Thymus (tissue), 11 donors: ENCODE results near the gene NBEAL1. TPM values are rescaled to one million over a fixed set of nuclear protein-coding genes. Genes with fewer than 3 reads are reported as not detected.
"Not testable (repeated sequence)": the region's sequence is repeated elsewhere in the genome, so short reads cannot be mapped to it uniquely, and the experiment has no call there.

ENCODE experiments used
- DNase-seq, 9 donors: peaks; one replicate each; pipeline ENCODE4 v3.0.0-alpha.2; 2013; ENCODE audit warnings: low spot score in 9 of 9, low read depth in 6 of 9, missing footprints in 1 of 9
- H3K27ac ChIP-seq, 2 donors: one replicate each; pipeline ENCODE4 v1.5.1; 2013; ENCODE audit warnings: control low read depth in 1 of 2, low read depth in 1 of 2, low read length in 1 of 2, mild to moderate bottlenecking in 1 of 2, moderate library complexity in 1 of 2
- H3K27me3 ChIP-seq, 2 donors: one replicate each; pipeline ENCODE4 v1.5.1; 2013; ENCODE audit warnings: low read length in 1 of 2; ENCODE audit not compliant: control insufficient read depth in 2 of 2, insufficient read depth in 1 of 2
- H3K36me3 ChIP-seq, 2 donors: one replicate each; pipeline ENCODE4 v1.5.1; 2013; ENCODE audit warnings: low read length in 1 of 2, mild to moderate bottlenecking in 1 of 2, moderate library complexity in 1 of 2; ENCODE audit not compliant: control insufficient read depth in 2 of 2, insufficient read depth in 2 of 2
- H3K4me1 ChIP-seq, 2 donors: one replicate each; pipeline ENCODE4 v1.5.1; 2013; ENCODE audit warnings: low read length in 2 of 2; ENCODE audit not compliant: control insufficient read depth in 2 of 2, insufficient read depth in 2 of 2
- H3K4me3 ChIP-seq, 2 donors: one replicate each; pipeline ENCODE4 v1.5.1; 2013; ENCODE audit warnings: low read length in 2 of 2, control low read depth in 1 of 2, mild to moderate bottlenecking in 1 of 2
- H3K9me3 ChIP-seq, 2 donors: one replicate each; pipeline ENCODE4 v1.5.1; 2013; ENCODE audit warnings: low read length in 1 of 2, mild to moderate bottlenecking in 1 of 2; ENCODE audit not compliant: control insufficient read depth in 2 of 2, insufficient read depth in 1 of 2
- WGBS: extraction: QIAGEN DNeasy Blood & Tissue Kit; methylation state at CpG from one replicate; pipeline ENCODE4 v1.1.7; 2013; 5-methylcytosine and 5-hydroxymethylcytosine counted together
- polyA plus RNA-seq: library from polyadenylated mRNA; stranded (reverse); fragments of 200-250 nt; gene quantifications from one replicate; pipeline ENCODE4 v1.2.3, GENCODE V29; 2013
- total RNA-seq: library from RNA; stranded (reverse); fragments of 120-200 nt; gene quantifications from one replicate; pipeline ENCODE4 v1.2.4, GENCODE V29; 2013
- donor health status: healthy.

Gene NBEAL1
- total and polyA plus RNA-seq, 2 donors, result 4.4 to 6.2 TPM

- Histone ChIP-seq H3K27me3 (no peaks in the 10 kb centered on the region), H3K4me3 (no peak overlapping the region), H3K27ac (no peak overlapping the region), H3K4me1 (no peaks in the 10 kb centered on the region), H3K36me3 (peaks cover 0 to 10% of the 10 kb centered on the region in 2 donors), H3K9me3 (no peaks in the 10 kb centered on the region)
- DNase-seq, result no peak
- 100% methylated on average over 2 of the region's 2 CpGs for WGBS
Measured at GRCh38 chr2:203112342-203112741, 97.7 kb downstream of the NBEAL1 start.

DNA sequence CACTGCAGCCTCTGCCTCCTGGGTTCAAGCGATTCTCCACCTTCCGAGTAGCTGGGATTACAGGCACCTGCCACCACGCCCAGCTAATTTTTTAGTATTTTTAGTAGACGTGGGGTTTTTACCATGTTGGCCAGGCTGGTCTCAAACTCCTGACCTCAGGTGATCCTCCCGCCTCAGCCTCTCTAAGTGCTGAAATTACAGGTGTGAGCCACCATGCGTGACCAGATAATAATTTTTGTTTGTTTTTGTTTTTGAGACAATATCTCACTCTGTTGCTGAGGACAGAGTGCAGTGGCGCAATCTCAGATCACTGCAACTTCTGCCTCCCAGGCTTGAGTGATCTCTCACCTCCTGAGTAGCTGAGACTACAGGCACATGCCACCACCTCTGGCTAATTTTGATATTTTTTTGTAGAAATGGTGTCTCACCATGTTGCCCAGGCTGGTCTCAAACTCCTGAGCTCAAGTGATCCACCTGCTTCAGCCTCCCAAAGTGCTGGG lies 100.6 kb downstream of the NBEAL1 start:
- not testable (repeated sequence) for H3K4me1 ChIP-seq, H3K27ac ChIP-seq, H3K36me3 ChIP-seq, H3K4me3 ChIP-seq, DNase-seq, H3K9me3 ChIP-seq, H3K27me3 ChIP-seq
- over 99% methylated on average over 7 of the region's 7 CpGs for WGBS

DNA sequence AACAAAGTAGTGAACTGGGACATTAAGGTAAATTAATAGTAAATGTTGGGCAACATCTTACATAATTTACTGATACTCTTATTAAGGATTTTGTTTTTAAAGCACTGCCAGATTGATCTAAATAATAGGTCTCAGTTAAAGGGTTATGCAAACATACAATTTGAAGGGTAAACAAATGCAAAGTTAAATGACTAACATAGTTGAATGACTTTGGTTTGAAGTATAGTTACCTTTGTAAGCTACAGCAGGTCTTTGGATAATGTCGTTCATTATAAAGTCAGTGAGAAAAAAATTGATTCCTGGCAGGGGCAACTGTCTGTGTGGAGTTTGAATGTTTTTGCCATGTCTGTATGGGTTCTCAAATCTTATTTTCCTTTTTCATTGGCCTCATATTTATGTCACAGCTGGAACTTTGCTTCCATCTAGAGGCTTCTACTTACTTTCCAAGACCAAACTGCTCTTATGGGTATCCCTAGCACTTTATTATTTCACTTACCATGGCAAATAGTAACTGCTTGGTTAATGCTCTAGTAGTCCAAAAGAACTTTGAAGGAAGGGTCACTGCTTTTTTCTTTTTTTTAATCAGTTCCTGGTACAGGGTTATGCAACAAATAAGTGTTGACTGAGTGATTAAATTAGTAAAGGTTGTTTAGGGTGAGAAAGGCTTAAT lies 107.8 kb downstream of the NBEAL1 start:
- Histone ChIP-seq H3K9me3 (no peaks in the 10 kb centered on the region), H3K27me3 (no peaks in the 10 kb centered on the region), H3K4me1 (no peaks in the 10 kb centered on the region), H3K4me3 (no peak overlapping the region), H3K36me3 (no peaks in the 10 kb centered on the region), H3K27ac (no peak overlapping the region)
- peak in 2 of 9 donors; percentile 2 to 9 for DNase-seq
- 93% methylated on average over 1 of the region's 1 CpG for WGBS

DNA sequence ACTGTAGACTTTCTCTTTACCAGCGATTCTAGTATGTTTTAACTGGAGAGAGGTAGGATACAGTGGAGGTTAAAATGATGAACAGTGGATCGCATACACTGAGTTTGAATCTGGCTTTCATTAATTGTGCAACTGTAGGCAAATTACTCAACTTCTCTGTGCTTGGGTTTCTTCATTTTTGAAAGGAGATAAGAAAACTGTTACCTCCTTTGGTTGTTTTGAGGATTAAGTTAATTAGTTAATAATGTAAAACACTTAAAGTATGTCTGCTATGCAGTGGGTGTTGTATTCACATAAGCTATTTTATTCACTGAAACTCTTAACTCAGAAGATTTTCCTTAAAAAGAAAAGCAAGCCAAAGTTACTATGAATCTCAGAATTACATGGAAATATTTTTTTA lies 112.3 kb downstream of the NBEAL1 start:
- Histone ChIP-seq H3K4me1 (no peaks in the 10 kb centered on the region), H3K4me3 (no peak overlapping the region), H3K36me3 (no peaks in the 10 kb centered on the region), H3K9me3 (no peaks in the 10 kb centered on the region), H3K27ac (no peak overlapping the region), H3K27me3 (no peaks in the 10 kb centered on the region)
- DNase-seq, result no peak
- 99% methylated on average over 2 of the region's 2 CpGs for WGBS

DNA sequence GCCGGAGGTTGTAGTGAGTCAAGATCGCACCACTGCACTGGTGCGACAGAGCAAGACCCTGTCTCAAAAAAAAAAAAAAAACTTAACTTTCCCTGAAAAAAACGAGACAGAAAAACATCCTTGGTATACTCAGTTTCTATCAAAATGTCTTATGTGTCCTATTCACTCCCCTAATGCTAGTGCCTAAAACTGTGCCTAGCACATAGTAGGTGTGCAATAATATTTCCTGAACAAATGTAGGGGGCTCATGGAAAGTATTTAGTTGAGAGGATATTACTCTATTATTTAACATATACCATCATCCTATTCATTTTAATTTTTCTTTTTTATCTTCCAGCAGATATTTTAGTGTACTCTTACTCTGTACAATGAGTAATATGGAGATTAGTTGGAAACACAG lies 120.4 kb downstream of the NBEAL1 start:
- WGBS, result 93% methylated on average over 4 of the region's 4 CpGs
- Histone ChIP-seq H3K4me3 (no peak overlapping the region), H3K9me3 (no peaks in the 10 kb centered on the region), H3K27me3 (no peaks in the 10 kb centered on the region), H3K27ac (no peak overlapping the region), H3K36me3 (no peaks in the 10 kb centered on the region), H3K4me1 (no peaks in the 10 kb centered on the region)
- DNase-seq, result no peak

GRCh38 chr2:203143391-203143790 lies 128.7 kb downstream of the NBEAL1 start:
- no peak for DNase-seq
- H3K9me3 ChIP-seq, result no peaks in the 10 kb centered on the region
- no peak overlapping the region for H3K4me3 ChIP-seq
- no peak overlapping the region for H3K27ac ChIP-seq
- H3K36me3 ChIP-seq, result no peaks in the 10 kb centered on the region
- no peaks in the 10 kb centered on the region for H3K4me1 ChIP-seq
- no peaks in the 10 kb centered on the region for H3K27me3 ChIP-seq

GRCh38 chr2:203149194-203149593 lies 134.5 kb downstream of the NBEAL1 start:
- no peaks in the 10 kb centered on the region for H3K27me3 ChIP-seq
- no peaks in the 10 kb centered on the region for H3K9me3 ChIP-seq
- H3K36me3 ChIP-seq, result no peaks in the 10 kb centered on the region
- H3K4me3 ChIP-seq, result no peak overlapping the region
- no peak overlapping the region for H3K27ac ChIP-seq
- DNase-seq, result no peak
- 96% methylated on average over 1 of the region's 1 CpG for WGBS
- no peaks in the 10 kb centered on the region for H3K4me1 ChIP-seq

- H3K27me3 ChIP-seq, result no peaks in the 10 kb centered on the region
- DNase-seq, result peak in 2 of 9 donors; percentile 4 to 7
- whole genome bisulfite sequencing, result 90% methylated on average over 1 of the region's 1 CpG
- H3K36me3 ChIP-seq, result no peaks in the 10 kb centered on the region
- H3K4me1 ChIP-seq, result no peaks in the 10 kb centered on the region
- no peaks in the 10 kb centered on the region for H3K9me3 ChIP-seq
- no peak overlapping the region for H3K4me3 ChIP-seq
- no peak overlapping the region for H3K27ac ChIP-seq
Measured at GRCh38 chr2:203155406-203155805, 140.7 kb downstream of the NBEAL1 start.

GRCh38 chr2:203162722-203163121 lies 148.0 kb downstream of the NBEAL1 start:
- not testable (repeated sequence) for H3K36me3 ChIP-seq, H3K9me3 ChIP-seq, H3K4me3 ChIP-seq, DNase-seq, H3K4me1 ChIP-seq, H3K27me3 ChIP-seq, H3K27ac ChIP-seq
- WGBS, result over 99% methylated on average over 5 of the region's 5 CpGs
